ENCODE data around the gene TMEM9B. TPM values are rescaled to one million over a fixed set of nuclear protein-coding genes. Genes with fewer than 3 reads are reported as not detected.

The TMEM9B gene
- 29.5 and 36.6 TPM in 2 replicates for total RNA-seq

GRCh38 chr11:8964324-8965320 lies at the start of gene TMEM9B:
Gene TMEM9B (minus strand): TSS chr11:8964442. CDS start chr11:8964313, 129 bp downstream.

DNA sequence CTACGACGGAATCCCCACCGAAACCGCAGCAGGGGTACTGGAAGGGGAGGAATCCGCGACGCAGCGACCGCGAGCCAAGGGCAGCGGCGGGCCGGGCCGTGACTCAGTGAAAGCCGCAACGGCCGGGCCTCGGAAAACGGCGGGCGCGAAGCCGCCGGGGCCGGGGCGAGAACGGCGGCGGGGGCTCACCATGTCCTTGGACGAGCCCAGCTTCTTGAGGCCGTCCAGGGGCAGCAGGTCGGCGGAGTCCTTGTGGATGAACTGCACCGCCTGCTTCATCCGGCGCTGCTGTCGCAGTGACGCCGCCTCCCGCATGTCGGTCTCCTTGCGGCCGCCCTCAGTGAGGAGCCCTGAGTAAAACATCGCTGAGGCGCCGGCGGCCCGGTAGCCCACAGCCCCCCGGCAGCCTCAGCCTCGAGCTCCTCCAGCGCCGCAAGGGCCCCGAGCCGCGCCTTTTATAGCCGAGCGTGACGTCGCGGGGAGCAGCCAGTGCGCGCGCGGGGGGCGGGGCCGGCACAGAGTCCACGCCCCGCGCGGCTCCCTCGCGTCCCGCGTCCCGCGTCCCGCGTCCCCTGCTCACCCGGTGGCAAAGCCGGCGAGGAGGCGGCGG lies 39.4 kb upstream of the TMEM9B start, which contains the start of gene NRIP3:
NRIP3 (minus strand) TSS at position 429 of the 610 bp plus-strand sequence; CDS start at position 363, 66 bp downstream.

GRCh38 chr11:8942518-8943066 lies 21.6 kb downstream of the TMEM9B start, which contains the start of gene ASCL3:
Gene ASCL3 (minus strand): TSS chr11:8943016. CDS start chr11:8938161, 4,855 bp downstream.

GRCh38 chr11:8932564-8933180 lies 31.6 kb downstream of the TMEM9B start, which contains the start of gene C11orf16:
Gene C11orf16 (minus strand): TSS chr11:8932947. CDS start chr11:8932308, 639 bp downstream.

GRCh38 chr11:8911029-8911823 lies 53.0 kb downstream of the TMEM9B start, which contains the start of gene AKIP1:
Gene AKIP1 (plus strand): TSS chr11:8911189. CDS start chr11:8911450, 261 bp downstream.

Other genes with a start within 250 kb of the TMEM9B start
- 37.6 and 52.3 TPM in 2 replicates for gene AKIP1, start 53.3 kb downstream of the TMEM9B start, total RNA-seq
- not detected in 2 replicates for gene C11orf16, start 31.5 kb downstream of the TMEM9B start, total RNA-seq
- not detected in 2 replicates for gene ASCL3, start 21.4 kb downstream of the TMEM9B start, total RNA-seq
- 8.2 and 9.2 TPM in 2 replicates for gene NRIP3, start 39.6 kb upstream of the TMEM9B start, total RNA-seq
- 0.33 and 0.59 TPM in 2 replicates for gene SCUBE2, start 127.2 kb upstream of the TMEM9B start, total RNA-seq

Measured in mammary microvascular endothelial cell (primary cell).